Esophagus muscularis mucosa (tissue), 4 donors: ENCODE data around the gene TMEM81. TPM values are rescaled to one million over a fixed set of nuclear protein-coding genes. Genes with fewer than 3 reads are reported as not detected.
A peak's percentile ranks its signal among the peaks of the same experiment; 100 is the strongest.

Experiments used
- DNase-seq: peaks from one replicate; pipeline ENCODE4 v3.0.0-alpha.2; 2017; ENCODE audit errors: extremely low spot score
- H3K27ac ChIP-seq, 4 donors: fragments of 200-600 bp; sonication (generic); replicated peaks in 1 of 4; 1 replicate in 3 of 4; 2 replicates in 1 of 4; pipeline ENCODE4 v1.5.1; 2016 to 2019; ENCODE audit warnings: mild to moderate bottlenecking in 1 of 4
- H3K27me3 ChIP-seq, 4 donors: fragments of 200-600 bp; sonication (generic); one replicate each; pipeline versions ENCODE4 v1.5.1 to v1.6.0; 2016 to 2019
- H3K36me3 ChIP-seq, 4 donors: fragments of 200-600 bp; sonication (generic); one replicate each; pipeline ENCODE4 v1.5.1; 2016 to 2019
- H3K4me1 ChIP-seq, 4 donors: fragments of 200-600 bp; sonication (generic); one replicate each; pipeline ENCODE4 v1.5.1; 2016 to 2019
- H3K4me3 ChIP-seq, 4 donors: fragments of 200-600 bp; sonication (generic); 1 replicate in 2 of 4; 2 replicates in 2 of 4; pipeline ENCODE4 v1.5.1; 2016 to 2019; ENCODE audit warnings: mild to moderate bottlenecking in 4 of 4, moderate library complexity in 1 of 4
- H3K9me3 ChIP-seq, 4 donors: fragments of 200-600 bp; sonication (generic); 1 replicate in 3 of 4; 2 replicates in 1 of 4; pipeline ENCODE4 v1.5.1; 2016 to 2019
- EP300 ChIP-seq: sonication (generic); formaldehyde crosslinking; IDR thresholded peaks from one replicate; pipeline ENCODE4 v1.6.1; 2017; ENCODE audit warnings: antibody characterized with exemption
- POLR2A ChIP-seq: fragments of 450-650 bp; IDR thresholded peaks from one replicate; pipeline ENCODE4 v1.6.1; 2017; ENCODE audit warnings: antibody characterized with exemption, moderate library complexity, mild to moderate bottlenecking, low read depth
- POLR2AphosphoS5 ChIP-seq, 2 donors: sonication (generic); formaldehyde crosslinking; IDR thresholded peaks; one replicate each; pipeline ENCODE4 v1.6.1; 2017; ENCODE audit warnings: antibody characterized with exemption in 2 of 2
- WGBS: methylation state at CpG from one replicate; pipeline ENCODE4 v1.1.5; 2018; 5-methylcytosine and 5-hydroxymethylcytosine counted together
- intact Hi-C: fragments of 100-400 bp; cut with DNase I; formaldehyde crosslinking; loops from one replicate; pipeline ENCODE4 v1.15.1; 2023
- total RNA-seq, 4 donors: library from RNA; depleted of rRNA; stranded (reverse); fragments of >200 nt; gene quantifications; one replicate each; pipeline versions ENCODE4 v1.1.0 to v1.2.1, GENCODE V29; 2016
- TF ChIP-seq, protein P1 (sequence below), 3 experiments: fragments of 200-600 bp in 2 of 3; fragments of 450-650 bp in 1 of 3; sonication (generic) in 2 of 3; IDR thresholded peaks; one replicate each; pipeline ENCODE4 v1.5.1; 2017 to 2019; ENCODE audit warnings: antibody characterized with exemption in 3 of 3, mild to moderate bottlenecking in 2 of 3, moderate library complexity in 1 of 3

TMEM81 gene
- total RNA-seq, 4 donors from 2014 or later, result 0.99 to 2.1 (median 1.2) TPM

DNA sequence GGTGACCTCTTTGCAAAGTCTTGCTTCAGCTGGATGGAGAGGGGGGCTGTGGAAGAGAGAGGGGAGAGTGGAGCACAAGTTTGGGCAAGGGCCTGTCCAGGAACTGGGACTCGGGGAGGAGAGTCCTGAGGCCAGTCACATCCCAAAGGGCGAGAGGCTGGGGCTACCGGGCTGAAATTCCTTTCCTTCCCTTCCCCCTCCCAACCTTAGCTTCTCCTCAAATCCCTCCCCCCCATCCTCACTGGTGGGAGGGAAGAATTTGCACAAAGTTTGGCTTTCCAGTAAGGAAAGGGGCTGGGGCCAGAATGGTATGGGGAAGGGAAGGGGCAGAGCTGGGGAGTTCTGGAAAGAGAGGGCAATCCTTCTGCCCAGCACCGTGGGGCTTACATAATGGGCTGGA lies 40.4 kb downstream of the TMEM81 start:
- no peaks in the 10 kb centered on the region for H3K9me3 ChIP-seq
- TF ChIP-seq EP300 (no peak), POLR2A (no peak), POLR2AphosphoS5 (IDR thresholded peaks at IDR 0.05) (no peak)
- TF ChIP-seq, protein P1, sequence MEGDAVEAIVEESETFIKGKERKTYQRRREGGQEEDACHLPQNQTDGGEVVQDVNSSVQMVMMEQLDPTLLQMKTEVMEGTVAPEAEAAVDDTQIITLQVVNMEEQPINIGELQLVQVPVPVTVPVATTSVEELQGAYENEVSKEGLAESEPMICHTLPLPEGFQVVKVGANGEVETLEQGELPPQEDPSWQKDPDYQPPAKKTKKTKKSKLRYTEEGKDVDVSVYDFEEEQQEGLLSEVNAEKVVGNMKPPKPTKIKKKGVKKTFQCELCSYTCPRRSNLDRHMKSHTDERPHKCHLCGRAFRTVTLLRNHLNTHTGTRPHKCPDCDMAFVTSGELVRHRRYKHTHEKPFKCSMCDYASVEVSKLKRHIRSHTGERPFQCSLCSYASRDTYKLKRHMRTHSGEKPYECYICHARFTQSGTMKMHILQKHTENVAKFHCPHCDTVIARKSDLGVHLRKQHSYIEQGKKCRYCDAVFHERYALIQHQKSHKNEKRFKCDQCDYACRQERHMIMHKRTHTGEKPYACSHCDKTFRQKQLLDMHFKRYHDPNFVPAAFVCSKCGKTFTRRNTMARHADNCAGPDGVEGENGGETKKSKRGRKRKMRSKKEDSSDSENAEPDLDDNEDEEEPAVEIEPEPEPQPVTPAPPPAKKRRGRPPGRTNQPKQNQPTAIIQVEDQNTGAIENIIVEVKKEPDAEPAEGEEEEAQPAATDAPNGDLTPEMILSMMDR (IDR thresholded peaks at IDR 0.05), result no peak
- H3K4me1 ChIP-seq, result peaks cover 0 to 19% (median 16%) of the 10 kb centered on the region in 4 donors
- H3K27ac ChIP-seq, result no peak overlapping the region
- H3K27me3 ChIP-seq, result peaks cover 0 to 74% (median 14%) of the 10 kb centered on the region in 4 donors
- WGBS, result 53% methylated on average over 4 of the region's 4 CpGs
- intact Hi-C loops, result no loop called here
- H3K4me3 ChIP-seq, result peak overlapping the region in 1 of 4 donors; percentile 30
- H3K36me3 ChIP-seq, result no peaks in the 10 kb centered on the region
- DNase-seq, result no peak

- Histone ChIP-seq H3K4me1 (peaks cover 0 to 19% (median 16%) of the 10 kb centered on the region in 4 donors), H3K9me3 (no peaks in the 10 kb centered on the region), H3K27me3 (peaks cover 0 to 66% (median 14%) of the 10 kb centered on the region in 4 donors), H3K36me3 (no peaks in the 10 kb centered on the region), H3K4me3 (peak within 1 kb of the TSS; percentile 20 to 38 (median 32)), H3K27ac (no peak within 1 kb of the TSS)
- no peak for DNase-seq
- TF ChIP-seq, protein P1 (IDR thresholded peaks at IDR 0.05), result no peak
- TF ChIP-seq EP300, result no peak
- no peak for TF ChIP-seq POLR2AphosphoS5 (IDR thresholded peaks at IDR 0.05)
- no peak for TF ChIP-seq POLR2A
- WGBS, result 23% methylated on average over 16 of the region's 53 CpGs
- intact Hi-C loops, result no loop called here
These were observed 41.1 kb downstream of the TMEM81 start, which contains the start of gene CNTN2 for GRCh38 chr1:205042911-205043806. TSS of gene CNTN2 (plus strand) at chr1:205043212. CDS start at chr1:205053186, 9,974 bp downstream.

- peak overlapping the region; percentile 20 to 38 (median 32) for H3K4me3 ChIP-seq
- peaks cover 0 to 19% (median 16%) of the 10 kb centered on the region in 4 donors for H3K4me1 ChIP-seq
- no peaks in the 10 kb centered on the region for H3K9me3 ChIP-seq
- intact Hi-C loops, result no loop called here
- peaks cover 0 to 57% (median 14%) of the 10 kb centered on the region in 4 donors for H3K27me3 ChIP-seq
- TF ChIP-seq EP300, result no peak
- TF ChIP-seq POLR2AphosphoS5 (IDR thresholded peaks at IDR 0.05), result no peak
- TF ChIP-seq, protein P1 (IDR thresholded peaks at IDR 0.05), result no peak
- H3K27ac ChIP-seq, result no peak overlapping the region
- H3K36me3 ChIP-seq, result no peaks in the 10 kb centered on the region
- WGBS, result 56% methylated on average over 11 of the region's 16 CpGs
- DNase-seq, result no peak
These were observed 42.0 kb downstream of the TMEM81 start for GRCh38 chr1:205041998-205042910.

GRCh38 chr1:205041001-205041715 lies 43.1 kb downstream of the TMEM81 start:
- Histone ChIP-seq H3K4me1 (peaks cover 0 to 19% (median 16%) of the 10 kb centered on the region in 4 donors), H3K36me3 (no peaks in the 10 kb centered on the region), H3K27ac (no peak overlapping the region), H3K9me3 (no peaks in the 10 kb centered on the region), H3K4me3 (no peak overlapping the region), H3K27me3 (peaks cover 0 to 46% (median 14%) of the 10 kb centered on the region in 4 donors)
- 47% methylated on average over 4 of the region's 4 CpGs for WGBS
- DNase-seq, result no peak
- intact Hi-C loops, result no loop called here
- TF ChIP-seq, protein P1 (IDR thresholded peaks at IDR 0.05), result no peak
- TF ChIP-seq POLR2A, result no peak
- TF ChIP-seq EP300, result no peak
- no peak for TF ChIP-seq POLR2AphosphoS5 (IDR thresholded peaks at IDR 0.05)
